Lung (tissue), 12 donors: ENCODE results near the gene KIAA1755. TPM values are rescaled to one million over a fixed set of nuclear protein-coding genes. Genes with fewer than 3 reads are reported as not detected.

Experiments used
- ATAC-seq: fragments of 200-7000 bp; cut with Tn5 transposase; one replicate; pipeline ENCODE4 v1.9.1; 2020; ENCODE audit warnings: moderate number of reproducible peaks; ENCODE audit not compliant: insufficient read depth, low FRiP score
- DNase-seq, 3 donors: peaks; one replicate each; pipeline ENCODE4 v3.0.0-alpha.2; 2013 to 2017
- H3K27ac ChIP-seq, 2 donors: one replicate each; pipeline ENCODE4 v1.5.1; 2013; ENCODE audit warnings: mild to moderate bottlenecking in 2 of 2, moderate library complexity in 2 of 2, control low read depth in 1 of 2, inconsistent platforms in 1 of 2, low read depth in 1 of 2, low read length in 1 of 2
- H3K27me3 ChIP-seq, 3 donors: one replicate each; pipeline ENCODE4 v1.5.1; 2013; ENCODE audit warnings: low read length in 2 of 3; ENCODE audit not compliant: control insufficient read depth in 3 of 3, insufficient read depth in 3 of 3
- H3K36me3 ChIP-seq, 4 donors: one replicate each; pipeline ENCODE4 v1.5.1; 2013; ENCODE audit warnings: low read length in 4 of 4, mild to moderate bottlenecking in 1 of 4, moderate library complexity in 1 of 4; ENCODE audit not compliant: control insufficient read depth in 4 of 4, insufficient read depth in 4 of 4
- H3K4me1 ChIP-seq, 5 donors: one replicate each; pipeline ENCODE4 v1.5.1; 2013; ENCODE audit warnings: low read length in 5 of 5, mild to moderate bottlenecking in 2 of 5, moderate library complexity in 1 of 5; ENCODE audit not compliant: control insufficient read depth in 5 of 5, insufficient read depth in 5 of 5
- H3K4me3 ChIP-seq: one replicate; pipeline ENCODE4 v1.5.1; 2013; ENCODE audit warnings: mild to moderate bottlenecking, control low read depth, moderate library complexity
- H3K9ac ChIP-seq, 2 donors: one replicate each; pipeline ENCODE4 v1.5.1; 2013; ENCODE audit warnings: low read length in 2 of 2, control low read depth in 1 of 2; ENCODE audit not compliant: insufficient read depth in 1 of 2
- H3K9me3 ChIP-seq, 4 donors: one replicate each; pipeline ENCODE4 v1.5.1; 2013; ENCODE audit warnings: low read length in 3 of 4, mild to moderate bottlenecking in 1 of 4, moderate library complexity in 1 of 4; ENCODE audit not compliant: control insufficient read depth in 4 of 4, insufficient read depth in 3 of 4
- CTCF ChIP-seq: IDR thresholded peaks from 2 replicates; pipeline ENCODE4 v1.5.1; 2012; ENCODE audit warnings: mild to moderate bottlenecking; ENCODE audit errors: control extremely low read depth, extremely low read depth
- WGBS, 2 donors: extraction: QIAGEN DNeasy Blood & Tissue Kit; methylation state at CpG; one replicate each; pipeline ENCODE4 v1.1.7; 2013; 5-methylcytosine and 5-hydroxymethylcytosine counted together
- polyA plus RNA-seq, 2 donors: library from polyadenylated mRNA; stranded (reverse); fragments of 200-250 nt; gene quantifications; one replicate each; pipeline ENCODE4 v1.2.1, GENCODE V29; 2013
- total RNA-seq, 2 donors: library from RNA; depleted of rRNA in 1 of 2; stranded (reverse); fragments of >200 nt in 1 of 2; gene quantifications; one replicate each; pipeline ENCODE4 v1.2.1, GENCODE V29; 2014 to 2021
- donor health status: control.
- donor health status: control.
- donor health status: Bipolar disorder and iron deficiency.
- donor health status: healthy.
- donor health status: DM: yes; HTN: yes; CAD: no.

Gene KIAA1755
- total and polyA plus RNA-seq, 4 donors: 0.33 to 2.0 (median 1.3) TPM

GRCh38 chr20:38197217-38197616 lies 63.3 kb downstream of the KIAA1755 start:
- Histone ChIP-seq H3K27me3 (no peaks in the 10 kb centered on the region), H3K9ac (no peak overlapping the region), H3K27ac (no peak overlapping the region), H3K4me1 (peaks cover 0 to 12% (median 6%) of the 10 kb centered on the region in 5 donors), H3K4me3 (no peak overlapping the region), H3K36me3 (no peaks in the 10 kb centered on the region), H3K9me3 (peaks cover 0 to 2% (median 0%) of the 10 kb centered on the region in 4 donors)
- 68% methylated on average over 5 of the region's 5 CpGs for WGBS, 2 donors
- no peak for ATAC-seq
- TF ChIP-seq CTCF: no peak
- no peak for DNase-seq

- 16 to 44% methylated on average over 5 of the region's 5 CpGs for WGBS, 2 donors
Observed at GRCh38 chr20:38196592-38196991, 63.9 kb downstream of the KIAA1755 start.

GRCh38 chr20:38196076-38196475 lies 64.5 kb downstream of the KIAA1755 start:
- Histone ChIP-seq H3K9me3 (peaks cover 0 to 2% (median 0%) of the 10 kb centered on the region in 4 donors), H3K27me3 (no peaks in the 10 kb centered on the region), H3K36me3 (no peaks in the 10 kb centered on the region), H3K9ac (no peak overlapping the region), H3K27ac (peak overlapping the region in 1 of 2 donors; percentile 20), H3K4me1 (peaks cover 0 to 14% (median 6%) of the 10 kb centered on the region in 5 donors), H3K4me3 (no peak overlapping the region)
- TF ChIP-seq CTCF: no peak
- no peak for ATAC-seq
- DNase-seq: no peak
- 78 to 85% methylated on average over 4 of the region's 4 CpGs for WGBS, 2 donors

More at GRCh38 chr20:38196592-38196991, 63.9 kb downstream of the KIAA1755 start:
- ATAC-seq (peak; percentile 42), DNase-seq (peak in 2 of 3 donors; percentile 62 to 78)
- Histone ChIP-seq H3K9me3 (peaks cover 0 to 2% (median 0%) of the 10 kb centered on the region in 4 donors), H3K9ac (no peak overlapping the region), H3K27me3 (no peaks in the 10 kb centered on the region), H3K36me3 (no peaks in the 10 kb centered on the region), H3K27ac (peak overlapping the region in 1 of 2 donors; percentile 51), H3K4me1 (peaks cover 0 to 12% (median 6%) of the 10 kb centered on the region in 5 donors), H3K4me3 (no peak overlapping the region)
- TF ChIP-seq CTCF: no peak

GRCh38 chr20:38195521-38195920 lies 65.0 kb downstream of the KIAA1755 start:
- TF ChIP-seq CTCF: no peak
- Histone ChIP-seq H3K4me3 (no peak overlapping the region), H3K36me3 (no peaks in the 10 kb centered on the region), H3K9me3 (peaks cover 0 to 2% (median 0%) of the 10 kb centered on the region in 4 donors), H3K9ac (no peak overlapping the region), H3K4me1 (peaks cover 0 to 15% (median 6%) of the 10 kb centered on the region in 5 donors), H3K27me3 (no peaks in the 10 kb centered on the region), H3K27ac (no peak overlapping the region)
- ATAC-seq (no peak), DNase-seq (no peak)
- 70 to 78% methylated on average over 7 of the region's 7 CpGs for WGBS, 2 donors
